ENCODE data around the gene SURF6. TPM values are rescaled to one million over a fixed set of nuclear protein-coding genes. Genes with fewer than 3 reads are reported as not detected.
A peak's percentile ranks its signal among the peaks of the same experiment; 100 is the strongest.
"Not testable (repeated sequence)": the region's sequence is repeated elsewhere in the genome, so short reads cannot be mapped to it uniquely, and the experiment has no call there.

SURF6 gene
- total RNA-seq = 5.3 and 7.3 TPM in 2 replicates

DNA sequence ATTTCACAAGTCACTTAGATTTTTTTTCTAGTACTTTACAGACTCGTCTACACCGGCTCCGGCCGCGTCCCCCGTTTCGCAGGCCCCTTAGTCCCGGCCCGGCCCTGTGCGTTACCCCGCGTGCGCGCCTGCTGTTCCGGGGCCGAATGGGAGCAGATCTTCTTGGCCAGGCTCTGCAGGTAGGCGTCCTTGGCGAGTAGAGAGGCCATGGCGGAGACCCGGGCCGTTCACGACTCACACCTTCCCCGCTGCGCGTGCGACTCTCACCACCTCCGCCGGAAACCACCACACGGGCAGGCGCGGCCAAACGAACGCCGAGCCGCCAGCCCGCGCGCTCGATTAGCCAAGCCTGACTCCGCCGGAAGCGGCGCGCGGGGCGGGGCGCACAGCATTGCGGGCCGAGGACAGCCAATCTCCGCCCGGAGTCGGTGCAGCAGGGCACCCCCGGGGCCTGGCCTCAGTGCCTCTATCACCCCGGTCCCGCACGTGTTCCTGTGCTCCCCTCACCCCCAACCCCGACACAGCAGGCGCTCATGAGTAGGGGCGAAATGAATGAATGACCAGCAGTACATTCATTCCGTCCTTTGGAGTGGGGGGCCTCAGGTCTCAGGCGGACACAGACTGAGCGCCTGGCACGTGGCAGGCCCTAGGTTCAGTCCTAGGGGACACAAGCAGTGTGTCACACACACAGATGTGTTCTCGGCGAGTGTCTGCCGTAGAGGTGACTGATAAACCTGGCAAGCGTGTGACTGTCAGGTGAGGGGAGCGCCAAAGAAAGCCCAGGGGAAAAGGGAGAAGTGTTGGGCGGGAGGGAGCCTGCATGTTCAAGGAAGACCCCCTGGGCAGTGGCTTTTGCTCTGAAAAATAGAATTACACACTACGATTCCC, at the start of gene SURF6:
SURF6 (minus strand) TSS at position 265 of the 888 bp plus-strand sequence; CDS start at position 209, 56 bp downstream.
- peak; percentile 75 to 92 for DNase-seq (ENCODE audit: low read depth in 2 of 2)

DNA sequence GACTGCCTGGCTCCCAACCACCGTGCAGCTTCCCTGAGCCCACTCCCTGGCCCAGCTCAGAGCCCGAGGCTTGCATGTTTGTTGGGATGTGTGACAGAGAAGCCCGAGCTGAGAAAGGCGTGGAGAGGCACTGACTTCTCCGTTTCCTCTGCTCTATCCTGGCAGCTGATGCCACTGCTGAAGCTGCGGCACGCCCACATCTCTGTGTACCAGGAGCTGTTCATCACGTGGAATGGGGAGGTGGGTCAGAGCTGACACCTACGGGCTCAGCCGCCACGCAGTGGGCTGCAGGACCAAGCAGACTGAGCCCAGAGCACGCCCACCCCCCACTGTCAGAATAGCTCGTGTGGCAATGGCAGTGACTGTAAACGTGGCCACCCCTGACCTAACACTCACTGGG, 49.5 kb upstream of the SURF6 start:
- no peak for DNase-seq (ENCODE audit: low read depth in 2 of 2)

DNA sequence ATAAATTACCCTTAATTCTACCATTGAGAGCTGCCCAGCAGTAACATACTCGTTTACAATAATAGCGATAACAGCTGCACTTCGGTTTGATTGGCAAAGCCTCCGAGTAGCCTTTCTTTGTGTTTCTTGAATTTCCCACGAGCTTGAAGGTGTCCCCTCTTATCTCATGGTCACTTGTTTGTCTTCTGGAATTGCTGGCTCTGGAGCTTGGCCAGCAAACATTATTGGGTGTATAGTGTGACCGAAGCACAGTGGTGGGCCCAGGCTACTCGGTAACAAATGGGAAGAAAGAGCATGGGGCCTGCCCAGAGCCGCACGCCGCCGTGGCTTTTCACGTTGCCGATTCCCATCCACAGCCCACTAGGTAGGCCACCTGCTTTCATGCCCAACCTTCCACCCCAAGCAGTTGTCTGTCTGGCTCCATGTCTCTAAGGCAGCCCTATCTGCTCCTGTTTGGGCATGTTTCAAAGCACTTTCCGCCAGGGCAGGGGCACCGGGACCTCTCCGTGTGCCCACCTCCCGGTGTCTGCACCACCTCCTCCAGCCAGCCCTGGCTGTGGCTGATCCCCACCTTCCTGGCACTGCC, 48.8 kb upstream of the SURF6 start:
- DNase-seq (ENCODE audit: low read depth in 2 of 2) = no peak

DNA sequence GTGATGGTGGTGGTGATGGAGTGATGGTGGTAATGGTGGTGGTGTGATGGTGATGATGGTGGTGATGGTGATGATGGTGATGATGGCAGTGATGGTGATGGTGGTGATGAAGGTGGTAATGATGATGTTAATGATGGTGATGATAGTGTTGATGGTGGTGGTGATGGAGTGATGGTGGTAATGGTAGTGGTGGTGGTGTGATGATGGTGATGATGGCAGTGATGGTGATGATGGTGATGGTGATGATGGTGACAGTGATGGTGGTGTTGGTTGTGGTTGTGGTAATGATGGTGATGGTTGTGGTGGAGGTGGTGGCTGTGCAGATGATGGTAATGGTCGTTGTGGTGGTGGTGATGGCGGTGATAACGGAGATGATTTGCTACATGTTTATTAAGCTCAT, 47.5 kb upstream of the SURF6 start:
- no peak for DNase-seq (ENCODE audit: low read depth in 2 of 2)

DNA sequence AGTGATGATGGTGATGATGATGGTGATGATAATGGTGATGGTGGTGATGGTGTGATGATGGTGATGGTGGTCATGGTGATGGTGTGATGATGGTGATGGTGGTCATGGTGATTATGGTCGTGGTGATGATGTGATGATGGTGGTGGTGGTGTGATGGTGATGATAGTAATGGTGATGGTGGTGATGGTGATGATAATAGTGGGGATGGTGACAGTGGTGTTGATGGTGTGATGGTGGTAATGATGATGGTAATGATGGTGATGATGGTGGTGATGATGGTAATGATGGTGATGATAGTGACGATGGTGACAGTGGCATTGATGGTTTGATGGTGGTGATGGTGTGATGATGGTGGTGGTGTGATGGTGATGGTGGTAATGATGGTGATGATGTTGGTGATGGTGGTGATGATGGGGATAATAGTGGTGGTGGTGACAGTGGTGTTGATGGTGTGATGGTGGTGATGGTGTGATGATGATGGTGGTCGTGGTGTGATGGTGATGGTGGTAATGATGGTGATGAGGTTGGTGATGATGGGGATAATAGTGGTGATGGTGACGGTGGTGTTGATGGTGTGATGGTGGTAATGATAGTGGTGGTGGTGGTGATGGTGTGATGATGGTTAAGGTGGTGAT, 46.6 kb upstream of the SURF6 start:
- DNase-seq (ENCODE audit: low read depth in 2 of 2) = no peak

DNA sequence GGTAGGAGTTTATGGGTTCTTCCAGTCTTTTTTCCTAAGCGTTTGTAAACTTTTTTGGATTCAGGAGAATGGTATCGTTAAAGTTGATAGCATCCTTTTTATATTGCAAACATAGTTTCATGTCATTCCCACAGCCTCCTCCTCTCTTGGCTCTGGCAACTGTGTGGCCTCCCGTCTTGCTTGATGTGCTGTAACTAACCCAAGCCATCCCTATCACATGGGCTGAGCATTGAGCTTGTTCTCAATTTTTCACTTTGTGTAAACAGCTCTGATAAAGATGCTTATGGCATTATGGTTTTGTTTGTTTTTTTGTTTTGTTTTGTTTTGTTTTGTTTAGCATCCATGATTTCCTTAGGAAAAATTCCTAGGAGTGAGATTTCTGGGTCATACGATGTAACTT, 44.7 kb upstream of the SURF6 start:
- DNase-seq (ENCODE audit: low read depth in 2 of 2) = no peak

DNA sequence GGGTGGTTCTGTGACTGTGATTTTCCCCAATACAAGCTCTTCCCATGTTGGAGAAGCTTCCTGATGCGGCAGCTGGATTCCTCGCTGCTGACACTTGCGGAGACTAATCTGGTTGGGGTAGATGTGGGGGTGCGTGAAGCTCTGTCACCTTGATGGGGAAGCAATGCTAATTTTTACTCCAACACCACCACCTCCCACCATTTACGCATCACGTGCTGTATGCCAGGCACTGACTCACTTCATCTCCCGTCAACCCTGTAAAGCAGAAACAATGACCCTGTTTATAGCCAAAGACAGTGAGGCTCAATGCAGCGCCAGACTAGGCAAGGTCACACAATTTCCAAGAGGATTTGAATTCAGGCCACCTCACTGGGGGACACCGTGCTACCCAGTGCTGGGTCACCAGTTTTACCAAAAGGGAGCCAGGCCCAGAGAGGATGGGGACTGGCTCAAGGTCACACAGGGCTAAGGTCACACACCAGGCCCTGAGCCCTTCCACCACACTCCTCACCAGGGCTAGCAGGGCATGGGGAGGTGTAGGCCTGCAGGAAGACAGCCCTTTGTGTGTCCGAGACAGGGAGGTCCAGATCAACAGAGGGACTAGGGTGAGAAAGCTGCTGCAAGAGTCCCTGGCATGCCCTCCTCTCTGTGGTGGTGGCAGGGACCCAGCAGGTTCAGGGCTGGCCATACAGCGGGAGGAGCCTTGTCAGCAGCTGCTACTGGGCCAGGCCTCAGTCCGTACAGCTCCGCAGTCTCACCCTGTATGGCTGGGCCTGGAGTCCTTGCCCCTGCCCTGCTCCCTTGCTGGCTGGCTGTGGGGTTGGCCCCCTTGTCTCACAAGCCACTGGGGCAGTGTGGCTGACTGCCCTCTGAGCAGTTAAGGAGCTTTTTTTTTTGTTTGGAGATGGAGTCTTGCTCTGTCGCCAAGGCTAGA, 43.4 kb upstream of the SURF6 start:
- no peak for DNase-seq (ENCODE audit: low read depth in 2 of 2)

DNA sequence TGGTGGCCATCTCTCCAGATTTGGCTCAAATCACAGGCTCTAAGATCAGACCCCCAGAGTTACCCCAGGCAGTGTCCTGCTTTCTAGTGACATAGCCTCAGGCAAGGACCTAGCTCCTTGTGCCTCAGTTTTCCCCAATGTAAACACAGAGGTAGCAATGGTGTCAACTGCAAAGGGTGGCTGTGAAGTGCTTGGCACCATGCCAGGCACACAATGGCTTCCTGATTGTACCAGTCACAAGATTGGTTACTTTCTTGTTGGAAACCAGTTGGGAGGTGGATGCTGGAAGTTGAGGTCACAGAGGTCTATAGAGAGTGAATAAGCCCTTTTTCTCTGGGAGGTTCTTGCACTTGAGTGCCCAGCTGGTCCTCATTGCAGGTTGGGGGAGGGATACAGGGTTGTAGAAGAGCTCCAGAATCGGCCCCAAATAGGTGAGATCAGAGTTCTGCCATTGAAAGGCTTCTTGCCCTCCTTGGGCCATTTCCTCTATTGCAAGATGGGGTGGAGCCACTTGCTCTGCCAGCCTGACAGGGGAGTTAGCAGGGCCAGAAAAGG, 42.5 kb upstream of the SURF6 start:
- no peak for DNase-seq (ENCODE audit: low read depth in 2 of 2)

DNA sequence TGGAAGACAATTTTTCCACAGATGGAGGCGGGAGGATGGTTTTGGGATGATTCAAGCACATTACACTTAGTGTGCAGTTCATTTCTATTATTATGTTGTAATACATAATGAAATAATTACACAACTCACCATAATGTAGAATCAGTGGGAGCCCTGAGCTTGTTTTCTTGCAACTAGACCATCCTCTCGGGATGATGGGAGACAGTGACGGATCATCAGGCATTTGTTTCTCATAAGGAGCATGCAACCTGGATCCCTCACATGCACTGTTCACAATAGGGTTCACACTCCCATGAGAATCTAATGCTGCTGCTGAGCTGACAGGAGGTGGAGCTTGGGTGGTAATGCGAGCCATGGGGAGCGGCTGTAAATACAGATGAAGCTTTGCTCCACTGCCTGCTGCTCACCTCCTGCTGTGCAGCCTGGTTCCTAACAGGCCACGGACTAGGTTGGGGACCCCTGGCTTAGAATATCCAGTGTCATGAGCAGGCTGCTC, 41.8 kb upstream of the SURF6 start:
- DNase-seq (ENCODE audit: low read depth in 2 of 2) = no peak

DNA sequence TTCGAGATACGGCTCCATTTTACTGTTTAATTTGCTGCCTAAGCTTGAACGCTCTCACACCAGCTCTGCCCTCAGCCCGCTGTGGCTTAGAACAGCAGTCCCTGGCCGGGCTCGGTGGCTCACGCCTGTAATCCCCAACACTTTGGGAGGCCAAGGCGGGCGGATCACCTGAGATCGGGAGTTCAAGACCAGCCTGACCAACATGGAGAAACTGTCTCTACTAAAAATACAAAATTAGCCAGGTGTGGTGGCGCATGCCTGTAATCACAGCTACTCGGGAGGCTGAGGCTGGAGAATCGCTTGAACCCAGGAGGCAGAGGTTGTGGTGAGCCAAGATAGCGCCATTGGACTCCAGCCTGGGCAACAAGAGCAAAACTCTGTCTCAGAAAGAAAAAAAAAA, 41.3 kb upstream of the SURF6 start:
- DNase-seq (ENCODE audit: low read depth in 2 of 2) = not testable (repeated sequence)

DNA sequence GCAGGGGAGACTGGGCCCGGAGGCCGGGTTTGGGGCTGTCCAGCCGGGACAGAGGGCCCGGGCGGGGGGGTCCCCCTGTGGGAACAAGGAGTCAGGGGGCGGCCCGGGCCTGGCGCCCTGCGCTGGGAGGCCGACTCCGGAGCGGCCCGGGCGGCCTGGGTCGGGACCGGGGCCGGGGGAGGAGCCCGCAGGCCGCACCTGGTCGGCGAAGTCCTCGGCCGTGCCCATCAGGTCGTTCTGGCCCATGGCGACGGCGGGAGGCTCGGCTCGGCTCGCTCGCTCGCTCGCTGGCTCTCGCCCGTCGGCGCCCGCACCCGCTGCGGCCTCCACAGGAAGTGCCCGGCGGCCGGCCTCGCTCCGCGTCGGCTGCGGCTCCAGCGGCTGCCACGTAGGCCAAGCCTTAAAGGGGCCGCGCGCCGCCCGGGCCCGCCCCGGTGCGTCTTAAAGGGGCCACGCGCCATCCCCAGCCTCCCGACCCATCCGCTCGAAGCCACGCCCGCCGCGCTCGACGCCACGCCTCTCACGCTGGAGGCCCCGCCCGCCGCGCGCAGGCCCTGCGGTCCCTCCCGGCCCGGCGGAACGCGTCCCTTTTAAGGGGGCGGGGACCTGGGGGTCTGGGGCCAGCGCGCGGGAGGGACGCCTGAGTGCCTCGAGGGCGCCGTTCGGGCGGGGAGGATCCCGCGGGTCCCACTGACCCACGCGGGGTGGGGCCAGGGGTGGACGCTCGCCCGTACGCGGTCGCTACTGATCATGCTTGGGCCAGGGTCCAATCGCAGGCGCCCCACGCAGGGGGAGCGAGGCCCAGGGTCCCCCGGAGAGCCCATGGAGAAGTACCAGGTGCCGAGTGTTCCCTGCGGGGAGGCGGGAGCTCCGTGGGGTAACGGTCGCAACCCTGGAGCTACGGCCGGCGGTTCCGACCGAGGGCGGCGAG, 40.0 kb upstream of the SURF6 start, which contains the start of the genes STKLD1 and SURF4:
STKLD1 (plus strand) TSS at position 643 of the 931 bp plus-strand sequence; CDS start at position 751, 108 bp downstream.
SURF4 (minus strand) TSS at position 337 of the 931 bp plus-strand sequence; CDS start at position 246, 91 bp downstream.
- peak; percentile 86 to 98 for DNase-seq (ENCODE audit: low read depth in 2 of 2)

DNA sequence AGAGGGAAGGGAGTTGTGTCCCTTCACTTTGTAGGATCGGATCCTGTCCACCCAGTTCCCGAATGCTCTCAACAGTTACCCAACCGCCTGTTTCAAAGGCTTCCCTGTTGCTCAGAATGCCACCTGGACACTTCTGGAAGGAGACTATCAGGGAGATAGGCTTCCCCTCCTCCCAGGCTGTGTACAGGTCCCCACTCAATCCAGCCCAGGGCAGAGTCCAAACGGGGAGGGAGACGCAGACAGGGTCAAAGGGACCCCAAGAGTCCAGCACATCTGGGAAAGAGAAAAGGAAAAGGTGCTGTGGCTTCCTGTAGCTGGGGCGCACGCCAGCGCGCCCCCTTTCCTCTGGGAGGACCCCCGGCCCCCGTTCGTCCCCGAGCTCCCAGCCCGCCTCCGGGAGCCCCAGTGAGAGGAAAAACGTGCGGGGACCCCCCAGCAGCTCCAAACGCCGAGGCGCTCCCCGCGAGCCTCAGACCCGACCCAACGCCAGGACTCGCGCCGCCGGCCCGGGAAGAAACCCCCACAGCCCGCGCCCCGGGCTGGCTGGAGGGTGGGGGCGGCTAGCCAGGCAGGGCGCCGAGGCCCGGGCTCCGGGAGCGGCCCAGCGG, 39.2 kb upstream of the SURF6 start:
- peak in 1 of 2 donors; percentile 54 for DNase-seq (ENCODE audit: low read depth in 2 of 2)

DNA sequence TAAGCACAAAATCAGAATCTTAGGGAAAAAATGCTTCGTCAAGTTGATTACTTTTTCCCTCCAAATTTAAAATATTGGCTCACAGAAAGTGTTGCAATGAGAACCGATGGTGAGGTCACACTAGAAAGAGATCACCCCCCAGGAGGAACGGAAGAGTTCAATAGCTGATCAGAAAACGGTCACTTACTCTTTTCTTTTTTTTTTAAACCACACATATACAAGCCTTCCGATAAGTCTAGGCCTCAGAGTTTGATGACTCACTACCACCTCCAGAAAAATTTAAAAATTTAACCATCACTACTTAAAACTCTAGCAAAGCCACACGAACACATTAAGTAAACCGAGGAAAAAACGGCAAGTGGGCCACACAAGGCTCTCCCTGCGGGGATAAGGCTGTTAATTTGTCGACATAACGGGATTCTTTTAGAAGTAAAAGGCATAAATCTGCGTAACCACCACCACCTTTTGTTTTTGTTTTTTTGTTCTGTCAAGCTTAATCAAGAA, 38.7 kb upstream of the SURF6 start:
- DNase-seq (ENCODE audit: low read depth in 2 of 2) = peak in 1 of 2 donors; percentile 36

DNA sequence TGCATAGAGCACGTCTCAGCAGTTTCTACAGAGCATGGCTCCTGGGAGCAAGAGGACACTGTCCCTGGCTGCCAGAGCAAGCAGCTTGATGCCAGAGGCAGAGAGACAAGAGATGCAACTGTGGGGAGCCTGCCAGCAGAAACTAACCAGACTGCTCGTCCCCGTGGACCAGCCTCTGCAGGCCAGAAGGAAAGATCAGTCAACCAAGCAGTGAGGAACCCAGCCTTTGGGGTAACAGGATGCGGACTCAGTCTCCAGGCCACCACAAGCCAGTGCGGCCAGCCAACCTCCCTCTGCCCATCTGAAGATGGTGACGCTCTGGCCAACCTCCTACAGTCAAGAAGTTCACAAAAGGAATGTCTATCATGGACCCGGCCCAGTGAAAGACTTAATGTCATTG, 36.2 kb upstream of the SURF6 start:
- DNase-seq (ENCODE audit: low read depth in 2 of 2) = no peak

DNA sequence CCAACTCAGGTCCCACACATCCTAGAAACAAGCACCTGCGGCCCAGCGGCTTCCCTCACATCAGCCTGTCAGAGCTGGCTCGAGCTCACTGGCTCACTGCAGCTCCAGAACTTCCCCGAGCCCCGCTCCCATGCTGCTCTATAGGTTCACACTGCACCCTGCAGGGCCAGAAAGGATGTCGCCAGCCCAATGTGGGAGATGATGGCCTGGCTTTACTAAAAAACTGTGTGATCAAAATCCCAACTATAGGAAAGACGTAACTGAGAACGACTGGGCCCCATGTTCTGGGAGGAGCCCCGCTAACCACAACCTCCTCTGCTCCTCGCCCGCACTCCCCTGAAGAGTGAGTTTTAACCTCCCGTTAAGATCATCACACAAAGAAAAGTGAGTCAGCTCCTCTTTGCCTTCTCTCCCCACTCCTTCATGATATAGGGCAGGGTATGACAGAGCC, 35.3 kb upstream of the SURF6 start:
- no peak for DNase-seq (ENCODE audit: low read depth in 2 of 2)

DNA sequence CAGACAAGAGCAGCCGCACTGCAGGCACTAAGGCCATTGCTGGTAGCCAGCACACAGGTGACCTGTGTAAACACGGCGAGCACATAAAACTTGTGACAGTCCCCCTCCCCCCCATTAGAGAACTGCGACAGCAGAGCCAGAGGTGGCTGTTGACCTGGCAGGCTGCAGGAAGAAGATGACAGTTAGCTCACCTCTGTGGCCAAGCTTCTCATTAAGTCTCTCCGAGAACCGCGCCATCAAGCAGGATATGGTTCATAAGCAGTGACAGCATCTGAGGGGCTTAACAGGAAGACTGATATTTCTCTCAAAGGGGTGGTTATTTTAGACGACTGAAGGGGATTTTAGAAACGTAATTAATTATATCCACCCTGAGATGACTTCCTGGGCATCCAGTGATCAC, 34.7 kb upstream of the SURF6 start:
- DNase-seq (ENCODE audit: low read depth in 2 of 2) = no peak

DNA sequence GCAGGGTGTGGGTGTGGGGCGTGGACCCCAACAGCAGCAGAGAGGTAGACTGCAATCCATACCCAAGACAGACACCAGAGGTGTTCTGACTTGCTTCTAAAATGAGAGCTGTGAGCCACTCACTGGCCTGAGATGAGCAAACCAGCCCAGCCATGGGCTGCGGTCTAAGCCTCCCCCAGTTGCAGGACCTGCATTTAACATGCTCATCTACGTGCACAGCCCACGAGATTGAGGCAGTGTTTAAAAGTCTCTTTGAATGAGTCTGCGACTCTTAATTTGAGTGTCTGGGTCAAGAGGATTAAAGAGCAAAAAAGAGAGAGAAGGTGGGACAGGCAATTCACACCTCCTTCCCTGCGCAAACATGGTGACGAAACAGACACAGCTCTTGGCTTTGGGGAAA, 33.9 kb upstream of the SURF6 start:
- DNase-seq (ENCODE audit: low read depth in 2 of 2) = no peak

DNA sequence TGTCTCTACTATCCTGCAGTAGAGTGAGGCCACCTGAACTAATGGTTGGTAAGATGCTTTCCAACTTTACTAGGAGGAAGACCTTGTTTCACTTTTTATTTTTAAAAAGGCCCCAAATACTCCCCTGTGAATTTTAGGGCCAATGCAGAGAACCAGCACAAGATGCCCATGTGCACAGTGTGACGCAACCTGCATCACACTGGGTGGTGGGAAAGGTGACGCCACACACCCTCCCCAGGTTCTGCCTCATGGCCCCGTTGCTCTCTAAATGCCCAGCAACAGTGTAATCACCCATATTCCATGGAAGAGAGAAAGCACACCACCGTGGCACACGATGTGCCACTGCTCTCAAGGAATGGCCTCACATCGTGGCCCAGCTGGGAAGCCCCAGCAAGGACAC, 33.4 kb upstream of the SURF6 start:
- DNase-seq (ENCODE audit: low read depth in 2 of 2) = no peak

Measured in dermis microvascular lymphatic vessel endothelial cell (primary cell).